KBM-7 (cell line): ENCODE results near the gene CLBA1.
A peak's percentile ranks its signal among the peaks of the same experiment; 100 is the strongest.
"Not testable (repeated sequence)": the region's sequence is repeated elsewhere in the genome, so short reads cannot be mapped to it uniquely, and the experiment has no call there.

Source experiments
- DNase-seq: peaks from one replicate; pipeline ENCODE4 v3.0.0-alpha.2; 2015
- in situ Hi-C: fragments of 300-500 bp; cut with MboI; formaldehyde crosslinking; loops from 2 replicates; pipeline ENCODE4 v1.14.3; 2020; ENCODE audit warnings: low sequenced_read_pairs, low pct_unique_long_range_greater_than_20kb, mixed read lengths

Gene CLBA1

GRCh38 chr14:105013150-105013785, 27.7 kb downstream of the CLBA1 start:
- no peak for DNase-seq

DNA sequence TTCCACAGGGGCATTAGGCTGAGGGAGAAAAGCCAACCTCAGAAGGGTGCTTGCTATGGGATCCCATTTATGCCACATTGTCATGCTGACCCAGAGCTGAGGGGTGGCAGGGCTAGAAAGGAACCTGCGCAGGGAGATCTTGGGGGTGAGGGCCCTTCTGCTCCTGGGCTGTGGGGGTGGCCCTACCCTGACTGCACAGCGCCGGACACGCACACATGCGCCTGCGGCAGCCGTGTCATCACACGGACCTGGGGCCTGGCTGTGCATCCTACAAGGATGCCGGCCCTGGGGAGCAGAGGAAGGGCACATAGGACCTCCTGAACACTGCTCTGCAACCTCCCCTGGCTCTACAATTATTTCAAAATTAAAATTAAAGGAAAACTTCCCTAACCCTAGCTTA, 28.4 kb downstream of the CLBA1 start:
- DNase-seq = no peak

More at GRCh38 chr14:105013150-105013785, 27.7 kb downstream of the CLBA1 start:
- in situ Hi-C loops = no loop called here

DNA sequence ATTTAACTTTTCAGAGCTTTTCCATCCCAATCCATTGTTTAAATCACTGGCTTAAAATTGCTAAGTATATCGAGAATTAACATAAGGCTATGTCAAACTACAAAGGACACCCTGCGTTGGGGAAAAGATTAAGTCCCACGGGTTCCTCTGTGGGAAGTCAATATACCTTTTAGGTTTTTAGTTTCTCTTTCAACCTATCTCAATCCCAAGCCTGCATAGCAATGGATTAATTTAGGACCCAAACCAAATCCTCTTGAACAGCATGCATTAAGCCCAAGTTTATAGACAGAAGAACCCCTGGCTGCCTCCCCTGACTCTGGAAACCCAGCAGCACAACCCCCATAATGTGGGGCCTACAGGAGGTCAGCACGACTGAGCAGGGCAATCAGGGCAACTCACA, 29.0 kb downstream of the CLBA1 start:
- in situ Hi-C loops = no loop called here
- no peak for DNase-seq

More for the DNA sequence above, 28.4 kb downstream of the CLBA1 start:
- in situ Hi-C loops = no loop called here

DNA sequence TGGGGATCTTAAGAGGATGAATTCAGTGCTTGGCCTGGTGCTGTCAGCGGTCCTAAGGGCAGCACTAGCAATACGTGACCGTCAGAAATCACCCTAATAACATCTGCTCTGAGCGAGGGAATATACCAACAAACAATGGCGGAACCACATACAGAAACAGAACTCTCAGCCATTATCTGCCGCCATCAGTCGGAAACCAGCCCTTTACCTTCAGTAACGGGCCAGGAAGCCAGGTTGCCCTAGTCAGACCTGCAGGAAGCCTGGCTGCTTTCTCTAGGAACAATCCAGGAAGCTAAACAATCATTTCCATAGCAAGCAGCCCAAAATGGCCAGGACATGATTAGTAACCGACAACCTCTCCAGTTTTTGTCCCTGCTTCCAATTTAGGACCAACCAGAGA, 29.7 kb downstream of the CLBA1 start:
- in situ Hi-C loops = no loop called here
- peak; percentile 68 for DNase-seq

GRCh38 chr14:105015905-105016304, 30.3 kb downstream of the CLBA1 start:
- no peak for DNase-seq
- in situ Hi-C loops = no loop called here

- in situ Hi-C loops = no loop called here
- no peak for DNase-seq
Measured at GRCh38 chr14:105018414-105018813, 32.8 kb downstream of the CLBA1 start.

- peak; percentile 40 for DNase-seq
- in situ Hi-C loops = no loop called here
Measured at GRCh38 chr14:105019861-105020814, 34.5 kb downstream of the CLBA1 start.

- in situ Hi-C loops = no loop called here
- DNase-seq = peak; percentile 95
Measured at GRCh38 chr14:105020815-105021655, 35.4 kb downstream of the CLBA1 start, which contains the start of gene CDCA4. Gene CDCA4, minus strand, starts transcription at chr14:105021083. Its CDS starts 9,154 bp downstream, at chr14:105011929.

DNA sequence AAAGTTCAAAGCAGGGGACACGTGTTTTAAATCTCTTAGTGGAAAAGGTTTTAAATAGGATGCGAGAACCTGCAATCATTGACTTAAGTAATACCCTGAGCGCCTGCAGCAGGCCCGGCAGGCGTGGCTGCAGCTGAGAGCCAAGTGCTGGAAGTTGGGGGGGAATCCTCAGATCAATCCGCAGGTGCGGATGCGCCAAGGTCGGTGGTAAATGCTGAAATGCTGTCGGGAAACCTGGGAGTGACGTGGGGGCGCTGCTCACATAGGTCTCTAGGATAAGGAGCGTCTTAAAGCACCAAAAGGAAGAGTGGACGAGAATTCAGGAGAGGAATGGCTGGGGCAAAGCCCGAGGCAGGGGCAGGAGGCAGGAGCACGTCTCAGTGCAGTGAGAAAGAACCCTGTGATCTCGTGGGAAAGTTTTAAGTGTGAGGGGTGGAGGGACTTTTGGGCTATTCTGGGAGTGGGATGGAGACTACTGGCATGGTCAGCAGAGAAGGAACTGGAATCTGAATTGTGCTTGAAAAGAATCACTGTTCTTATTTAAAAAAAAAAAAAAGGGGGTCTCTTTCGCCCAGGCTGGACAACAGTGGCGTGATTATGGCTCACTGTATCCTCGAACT, 36.2 kb downstream of the CLBA1 start:
- no peak for DNase-seq
- in situ Hi-C loops = no loop called here

GRCh38 chr14:105022276-105022670, 36.7 kb downstream of the CLBA1 start:
- no peak for DNase-seq
- in situ Hi-C loops = no loop called here

- DNase-seq = peak; percentile 52
- in situ Hi-C loops = no loop called here
Measured at GRCh38 chr14:105023144-105023543, 37.6 kb downstream of the CLBA1 start.

DNA sequence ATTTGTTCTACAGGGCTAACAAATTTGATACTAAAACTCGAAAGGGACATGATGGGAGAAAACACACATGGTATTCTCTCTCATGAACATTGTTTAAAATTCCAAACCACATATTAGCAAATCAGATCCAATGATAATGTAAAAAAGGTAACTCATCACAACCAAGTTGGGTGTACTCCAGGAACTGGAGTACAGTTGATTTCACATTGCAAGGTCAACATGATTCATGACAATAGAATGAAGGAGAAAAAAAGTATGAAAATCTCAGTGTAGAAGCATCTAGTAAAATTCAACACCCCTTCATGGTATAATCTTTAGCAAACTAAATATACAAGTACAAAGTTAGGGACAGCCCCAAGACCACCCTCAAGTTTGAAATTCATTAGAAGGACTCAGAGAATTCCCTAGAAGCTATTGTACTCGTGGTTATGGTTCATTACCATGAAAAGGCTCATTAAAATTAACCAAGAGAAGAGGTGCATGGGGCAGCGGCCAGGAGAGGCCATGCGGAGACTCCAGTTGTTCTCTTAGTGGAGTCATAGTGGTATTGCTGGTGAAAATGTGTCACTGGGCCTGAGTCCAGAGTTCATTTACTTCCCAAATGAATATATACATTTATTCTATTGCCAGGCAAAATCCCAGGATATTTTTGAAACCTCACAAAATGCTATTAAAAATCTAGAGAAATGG, 38.3 kb downstream of the CLBA1 start:
- in situ Hi-C loops = no loop called here
- DNase-seq = no peak

GRCh38 chr14:105025429-105025828, 39.8 kb downstream of the CLBA1 start:
- no peak for DNase-seq
- in situ Hi-C loops = no loop called here

- DNase-seq = peak; percentile 71
- in situ Hi-C loops = no loop called here
Measured at GRCh38 chr14:105026033-105026785, 40.6 kb downstream of the CLBA1 start.

- in situ Hi-C loops = no loop called here
Measured at GRCh38 chr14:105026802-105027563, 41.4 kb downstream of the CLBA1 start.

DNA sequence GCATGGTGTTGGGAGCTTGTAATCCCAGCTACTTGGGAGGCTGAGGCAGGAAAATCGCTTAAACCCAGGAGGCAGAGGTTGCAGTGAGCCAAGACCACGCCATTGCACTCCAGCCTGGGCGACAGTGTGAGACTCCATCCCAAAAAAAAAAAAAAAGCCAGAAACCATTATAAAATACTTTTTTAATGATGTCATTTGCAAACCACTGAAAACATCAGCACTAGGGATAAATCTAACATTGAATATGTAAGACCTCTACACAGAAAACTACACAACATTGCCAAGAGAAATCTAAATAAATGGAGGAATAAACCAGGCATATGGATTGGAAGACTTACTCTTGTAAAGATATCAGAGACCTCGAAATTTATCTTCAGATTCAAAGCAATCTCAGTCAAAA, 42.1 kb downstream of the CLBA1 start:
- DNase-seq, in situ Hi-C loops: not testable (repeated sequence)

More at GRCh38 chr14:105026802-105027563, 41.4 kb downstream of the CLBA1 start:
- DNase-seq = peak; percentile 40
